K562 (cell line): Measurements from ENCODE around the gene RING1. TPM values are rescaled to one million over a fixed set of nuclear protein-coding genes. Genes with fewer than 3 reads are reported as not detected.
A peak's percentile ranks its signal among the peaks of the same experiment; 100 is the strongest.

Experiments
- DDX20 ChIP-seq: fragments of 450-650 bp; IDR thresholded peaks from 2 replicates; pipeline ENCODE4 v1.6.1; 2016; ENCODE audit warnings: missing genetic modification characterization, low read depth, mild to moderate bottlenecking, missing compliant biosample characterization, moderate library complexity
- DIDO1 ChIP-seq: fragments of 450-650 bp; IDR thresholded peaks from 2 replicates; pipeline ENCODE4 v1.6.1; 2016; ENCODE audit warnings: low read depth, missing biosample characterization, missing genetic modification characterization
- ELF4 ChIP-seq: fragments of 450-650 bp; formaldehyde crosslinking; IDR thresholded peaks from 2 replicates; pipeline ENCODE4 v1.4.0; 2022; ENCODE audit warnings: missing genetic modification characterization
- GATAD2A ChIP-seq: fragments of 450-650 bp; IDR thresholded peaks from 2 replicates; pipeline ENCODE4 v1.6.1; 2017
- HNRNPH1 ChIP-seq: fragments of 200-400 bp; formaldehyde crosslinking; optimal IDR thresholded peaks from 2 replicates; pipeline ENCODE3; 2017; ENCODE audit warnings: low read depth, mild to moderate bottlenecking, low read length, moderate library complexity
- KAT2B ChIP-seq: IDR thresholded peaks from one replicate; pipeline ENCODE4 v1.6.1; 2012; ENCODE audit warnings: low read depth, mild to moderate bottlenecking, control low read depth, inconsistent platforms, low read length, moderate library complexity
- KLF13 ChIP-seq: fragments of 450-650 bp; IDR thresholded peaks from 2 replicates; pipeline ENCODE4 v1.6.1; 2016; ENCODE audit warnings: missing genetic modification characterization, low read depth, mild to moderate bottlenecking, missing compliant biosample characterization, moderate library complexity, borderline replicate concordance
- MGA ChIP-seq: fragments of 450-650 bp; IDR thresholded peaks from 2 replicates; pipeline ENCODE4 v1.6.1; 2016; ENCODE audit warnings: mild to moderate bottlenecking, moderate library complexity
- MXD1 ChIP-seq: fragments of 250-450 bp; sonication (Bioruptor Pico); IDR thresholded peaks from 2 replicates; pipeline ENCODE4 v1.8.0; 2021; ENCODE audit warnings: borderline replicate concordance, mild to moderate bottlenecking, moderate library complexity; ENCODE audit not compliant: poor library complexity, severe bottlenecking
- NFYB ChIP-seq: IDR thresholded peaks from 2 replicates; pipeline ENCODE4 v1.6.1; 2011; ENCODE audit warnings: mild to moderate bottlenecking, moderate library complexity; ENCODE audit not compliant: insufficient read length; ENCODE audit errors: extremely low read depth
- PKNOX1 ChIP-seq: fragments of 450-650 bp; IDR thresholded peaks from 2 replicates; pipeline ENCODE4 v1.6.1; 2016
- POLR2A ChIP-seq: fragments of 450-650 bp; conservative IDR thresholded peaks from 2 replicates; pipeline ENCODE4 v1.6.1; 2016
- YBX1 ChIP-seq: fragments of 450-650 bp; IDR thresholded peaks from 2 replicates; pipeline ENCODE4 v1.7.1; 2016; ENCODE audit warnings: mild to moderate bottlenecking
- ZNF124 ChIP-seq: sonication (generic); formaldehyde crosslinking; IDR thresholded peaks from 2 replicates; pipeline ENCODE4 v1.8.1; 2022; ENCODE audit warnings: missing genetic modification reagents
- polyA plus RNA-seq, 8 experiments: library from polyadenylated mRNA; depleted of rRNA in 4 of 8; stranded (reverse) in 5 of 8; unstranded in 3 of 8; fragments of >200 nt; fragmentation: Nextera tagmentation in 2 of 8; fragmentation: Illumina TruSeq in 1 of 8; extraction: Ambion mirVana in 2 of 8; extraction: Trizol in 1 of 8; gene quantifications; 2 replicates each; pipeline versions ENCODE4 v1.2.1 to v1.2.3, GENCODE V29; 2011 to 2014; ENCODE audit warnings: inconsistent platforms in 1 of 8, missing spikeins in 1 of 8
- total RNA-seq, 7 experiments: library from RNA; depleted of rRNA in 6 of 7; stranded (reverse); fragments of >200 nt in 6 of 7; fragmentation: Illumina TruSeq in 2 of 7; extraction: Trizol in 2 of 7; gene quantifications; 2 replicates each; pipeline versions ENCODE4 v1.2.1 to v1.2.3, GENCODE V29; 2011 to 2021; ENCODE audit warnings: low replicate concordance in 1 of 7

Gene RING1
- total and polyA plus RNA-seq, 9 of the 15 experiments (the other 6 are each of a cell fraction or from before 2014, with no cell fraction given), result 4.2 to 59.1 (median 36.9) TPM

GRCh38 chr6:33200219-33201146, 7.8 kb upstream of the RING1 start, which contains the start of the genes RXRB and SLC39A7 (continued):
- TF ChIP-seq MXD1 (no peak), YBX1 (no peak), KLF13 (tag) (no peak; the same call in 1 of the 2 replicates), DDX20 (no peak), GATAD2A (no peak), DIDO1 (tag) (peak; percentile 83), HNRNPH1 (no peak), KAT2B (no peak), PKNOX1 (peak; percentile 58), POLR2A (peak; percentile 99), ELF4 (CRISPR knock-in tag) (no peak), MGA (no peak), NFYB (no peak), ZNF124 (CRISPR knock-in tag) (no peak)
